ENCODE measurements around the gene POLR2H. TPM values are rescaled to one million over a fixed set of nuclear protein-coding genes. Genes with fewer than 3 reads are reported as not detected.

POLR2H gene
- polyA plus RNA-seq, 1 experiment, result 94.4 TPM

DNA sequence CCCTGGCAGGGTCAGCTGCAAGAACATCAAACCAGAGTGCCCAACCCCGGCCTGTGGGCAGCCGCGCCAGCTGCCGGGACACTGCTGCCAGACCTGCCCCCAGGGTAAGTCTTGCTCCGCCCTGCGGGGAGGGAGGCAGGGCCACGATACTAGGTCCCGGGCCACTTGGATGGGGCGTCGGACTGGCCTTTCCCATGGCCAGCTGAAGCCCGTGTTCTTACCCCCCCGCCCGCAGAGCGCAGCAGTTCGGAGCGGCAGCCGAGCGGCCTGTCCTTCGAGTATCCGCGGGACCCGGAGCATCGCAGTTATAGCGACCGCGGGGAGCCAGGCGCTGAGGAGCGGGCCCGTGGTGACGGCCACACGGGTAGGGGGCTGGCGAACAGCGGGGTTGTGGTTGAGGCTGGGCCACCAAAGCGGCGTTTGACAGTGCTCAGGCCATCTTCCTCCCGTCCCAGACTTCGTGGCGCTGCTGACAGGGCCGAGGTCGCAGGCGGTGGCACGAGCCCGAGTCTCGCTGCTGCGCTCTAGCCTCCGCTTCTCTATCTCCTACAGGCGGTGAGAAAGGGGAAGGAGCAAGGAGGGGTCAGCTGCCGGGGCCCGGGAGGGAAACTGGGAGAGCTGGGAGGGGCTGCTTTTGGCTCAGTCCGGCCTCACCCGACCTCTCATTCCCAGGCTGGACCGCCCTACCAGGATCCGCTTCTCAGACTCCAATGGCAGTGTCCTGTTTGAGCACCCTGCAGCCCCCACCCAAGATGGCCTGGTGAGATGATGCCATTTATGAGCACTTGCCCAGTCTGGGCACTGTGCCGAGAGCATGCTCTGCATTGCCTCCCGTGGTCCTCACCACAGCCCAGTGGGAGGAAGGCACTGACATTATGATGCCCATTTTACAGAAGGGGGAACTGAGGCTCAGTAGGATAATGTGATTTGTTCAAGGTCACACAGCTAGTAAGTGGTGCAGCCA, 20.0 kb downstream of the POLR2H start:
- no peak overlapping the region for H3K27ac ChIP-seq (ENCODE audit: low read depth, low read length)
- TF ChIP-seq, protein P1, sequence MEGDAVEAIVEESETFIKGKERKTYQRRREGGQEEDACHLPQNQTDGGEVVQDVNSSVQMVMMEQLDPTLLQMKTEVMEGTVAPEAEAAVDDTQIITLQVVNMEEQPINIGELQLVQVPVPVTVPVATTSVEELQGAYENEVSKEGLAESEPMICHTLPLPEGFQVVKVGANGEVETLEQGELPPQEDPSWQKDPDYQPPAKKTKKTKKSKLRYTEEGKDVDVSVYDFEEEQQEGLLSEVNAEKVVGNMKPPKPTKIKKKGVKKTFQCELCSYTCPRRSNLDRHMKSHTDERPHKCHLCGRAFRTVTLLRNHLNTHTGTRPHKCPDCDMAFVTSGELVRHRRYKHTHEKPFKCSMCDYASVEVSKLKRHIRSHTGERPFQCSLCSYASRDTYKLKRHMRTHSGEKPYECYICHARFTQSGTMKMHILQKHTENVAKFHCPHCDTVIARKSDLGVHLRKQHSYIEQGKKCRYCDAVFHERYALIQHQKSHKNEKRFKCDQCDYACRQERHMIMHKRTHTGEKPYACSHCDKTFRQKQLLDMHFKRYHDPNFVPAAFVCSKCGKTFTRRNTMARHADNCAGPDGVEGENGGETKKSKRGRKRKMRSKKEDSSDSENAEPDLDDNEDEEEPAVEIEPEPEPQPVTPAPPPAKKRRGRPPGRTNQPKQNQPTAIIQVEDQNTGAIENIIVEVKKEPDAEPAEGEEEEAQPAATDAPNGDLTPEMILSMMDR (IDR thresholded peaks at IDR 0.05; ENCODE audit: low read depth, low read length), result no peak
- ChIA-PET POLR2A (no interaction called here), CTCF (interaction anchor here (0.6 to 2.4 kb wide), 3 partner anchors 9 to 531 kb away, joined by 4 to 24 read pairs (median 4); no protein-coding TSS in a partner anchor)
- H3K9me3 ChIP-seq (ENCODE audit: control insufficient read depth, insufficient read depth, low read length), result no peaks in the 10 kb centered on the region; the same call in 1 of the 2 replicates
- peaks cover 60% of the 10 kb centered on the region for H3K27me3 ChIP-seq (ENCODE audit: control insufficient read depth, insufficient read depth, low read length)
- DNase-seq (ENCODE audit: low read depth, low spot score), result no peak
- no peak overlapping the region for H3K4me3 ChIP-seq (ENCODE audit: low read depth, low read length)

DNA sequence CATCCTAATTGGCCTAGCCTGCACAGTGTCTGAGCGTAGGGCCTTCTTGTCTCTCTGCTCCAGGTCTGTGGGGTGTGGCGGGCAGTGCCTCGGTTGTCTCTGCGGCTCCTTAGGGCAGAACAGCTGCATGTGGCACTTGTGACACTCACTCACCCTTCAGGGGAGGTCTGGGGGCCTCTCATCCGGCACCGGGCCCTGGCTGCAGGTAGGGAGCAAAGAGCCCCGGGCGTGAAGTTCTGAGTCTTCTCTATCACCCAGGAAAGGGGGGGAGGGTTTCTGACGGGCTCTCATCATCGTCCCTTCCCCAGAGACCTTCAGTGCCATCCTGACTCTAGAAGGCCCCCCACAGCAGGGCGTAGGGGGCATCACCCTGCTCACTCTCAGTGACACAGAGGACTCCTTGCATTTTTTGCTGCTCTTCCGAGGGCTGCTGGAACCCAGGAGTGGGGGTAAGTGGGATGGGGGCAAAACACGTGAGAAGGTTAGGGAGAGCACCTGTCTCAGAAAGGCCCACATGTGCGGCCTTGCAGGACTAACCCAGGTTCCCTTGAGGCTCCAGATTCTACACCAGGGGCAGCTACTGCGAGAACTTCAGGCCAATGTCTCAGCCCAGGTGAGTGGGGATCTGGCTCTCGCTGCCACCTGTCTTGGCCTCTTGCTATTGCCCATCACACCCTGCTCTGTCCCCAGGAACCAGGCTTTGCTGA, 21.0 kb downstream of the POLR2H start:
- ChIA-PET CTCF (interaction anchor here (0.6 to 2.4 kb wide), 3 partner anchors 10 to 530 kb away, joined by 4 to 24 read pairs (median 4); no protein-coding TSS in a partner anchor), POLR2A (no interaction called here)
- no peak overlapping the region for H3K27ac ChIP-seq (ENCODE audit: low read depth, low read length)
- TF ChIP-seq, protein P1 (IDR thresholded peaks at IDR 0.05; ENCODE audit: low read depth, low read length), result no peak
- H3K27me3 ChIP-seq (ENCODE audit: control insufficient read depth, insufficient read depth, low read length), result peaks cover 56% of the 10 kb centered on the region
- no peaks in the 10 kb centered on the region; the same call in 1 of the 2 replicates for H3K9me3 ChIP-seq (ENCODE audit: control insufficient read depth, insufficient read depth, low read length)
- no peak overlapping the region for H3K4me3 ChIP-seq (ENCODE audit: low read depth, low read length)
- no peak for DNase-seq (ENCODE audit: low read depth, low spot score)

DNA sequence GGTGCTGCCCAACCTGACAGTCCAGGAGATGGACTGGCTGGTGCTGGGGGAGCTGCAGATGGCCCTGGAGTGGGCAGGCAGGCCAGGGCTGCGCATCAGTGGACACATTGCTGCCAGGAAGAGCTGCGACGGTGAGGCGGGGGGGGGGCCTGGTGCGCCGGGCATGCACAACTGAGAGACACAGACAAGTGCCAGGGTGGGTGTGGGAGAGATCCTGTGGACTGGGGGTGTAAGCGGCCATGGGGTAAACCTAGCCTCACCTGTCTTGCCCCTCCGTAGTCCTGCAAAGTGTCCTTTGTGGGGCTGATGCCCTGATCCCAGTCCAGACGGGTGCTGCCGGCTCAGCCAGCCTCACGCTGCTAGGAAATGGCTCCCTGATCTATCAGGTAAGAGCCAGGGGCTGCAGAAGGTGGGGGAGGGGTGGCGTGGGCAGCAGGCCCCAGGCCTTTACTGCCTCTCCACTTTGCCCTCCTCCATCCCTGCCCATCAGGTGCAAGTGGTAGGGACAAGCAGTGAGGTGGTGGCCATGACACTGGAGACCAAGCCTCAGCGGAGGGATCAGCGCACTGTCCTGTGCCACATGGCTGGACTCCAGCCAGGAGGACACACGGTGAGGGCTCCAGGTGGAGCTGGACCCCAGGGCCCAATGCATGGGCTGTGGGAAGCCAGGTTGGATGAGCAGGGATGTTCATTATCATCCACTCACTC, 21.7 kb downstream of the POLR2H start:
- H3K9me3 ChIP-seq (ENCODE audit: control insufficient read depth, insufficient read depth, low read length), result no peaks in the 10 kb centered on the region; the same call in 1 of the 2 replicates
- ChIA-PET POLR2A (interaction anchor here (0.6 kb wide), 1 partner anchor 178 kb away, joined by 3 read pairs; no protein-coding TSS in a partner anchor), CTCF (interaction anchor here (1.9 to 3.7 kb wide), 2 partner anchors 12 to 130 kb away, joined by 6 to 26 read pairs; no protein-coding TSS in a partner anchor)
- peaks cover 51% of the 10 kb centered on the region for H3K27me3 ChIP-seq (ENCODE audit: control insufficient read depth, insufficient read depth, low read length)
- DNase-seq (ENCODE audit: low read depth, low spot score), result no peak
- H3K4me3 ChIP-seq (ENCODE audit: low read depth, low read length), result no peak overlapping the region
- TF ChIP-seq, protein P1 (IDR thresholded peaks at IDR 0.05; ENCODE audit: low read depth, low read length), result no peak
- no peak overlapping the region for H3K27ac ChIP-seq (ENCODE audit: low read depth, low read length)

DNA sequence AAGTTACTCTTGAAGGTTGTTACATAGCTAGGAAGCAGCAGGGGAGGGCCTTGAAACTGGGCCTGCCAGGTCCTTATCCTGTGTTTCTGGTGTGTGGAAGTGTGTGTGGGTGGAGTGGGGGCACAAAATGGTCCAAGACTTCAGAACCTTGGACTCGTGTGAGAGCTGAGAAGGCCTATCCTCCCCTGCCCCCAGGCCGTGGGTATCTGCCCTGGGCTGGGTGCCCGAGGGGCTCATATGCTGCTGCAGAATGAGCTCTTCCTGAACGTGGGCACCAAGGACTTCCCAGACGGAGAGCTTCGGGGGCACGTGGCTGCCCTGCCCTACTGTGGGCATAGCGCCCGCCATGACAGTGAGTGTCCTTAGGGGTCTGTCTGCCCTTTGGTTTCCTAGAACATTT, 22.8 kb downstream of the POLR2H start:
- Histone ChIP-seq H3K27ac (ENCODE audit: low read depth, low read length) (no peak overlapping the region), H3K9me3 (ENCODE audit: control insufficient read depth, insufficient read depth, low read length) (no peaks in the 10 kb centered on the region; the same call in 1 of the 2 replicates), H3K4me3 (ENCODE audit: low read depth, low read length) (no peak overlapping the region), H3K27me3 (ENCODE audit: control insufficient read depth, insufficient read depth, low read length) (peaks cover 43% of the 10 kb centered on the region)
- TF ChIP-seq, protein P1 (IDR thresholded peaks at IDR 0.05; ENCODE audit: low read depth, low read length), result no peak
- POLR2A ChIA-PET, result no interaction called here
- CTCF ChIA-PET, result interaction anchor here (1.9 to 3.7 kb wide), 2 partner anchors 13 to 129 kb away, joined by 6 to 26 read pairs; no protein-coding TSS in a partner anchor
- DNase-seq (ENCODE audit: low read depth, low spot score), result no peak

Data from AG04450 (cell line).